ENCODE measurements around the gene ROR1.

- no peak for TF ChIP-seq CTCF (IDR thresholded peaks at IDR 0.05)
- no peak for TF ChIP-seq POLR2A (IDR thresholded peaks at IDR 0.05)
These were observed 435.4 kb downstream of the ROR1 start for GRCh38 chr1:64209221-64209620.
